Large intestine (tissue), 3 donors: ENCODE measurements around the gene VMO1. TPM values are rescaled to one million over a fixed set of nuclear protein-coding genes. Genes with fewer than 3 reads are reported as not detected.

Experiments used
- DNase-seq, 2 donors: peaks; one replicate each; pipeline versions ENCODE4 v3.0.0 to v3.0.0-alpha.2; 2013
- H3K27ac ChIP-seq: one replicate; pipeline ENCODE4 v1.5.1; 2013; ENCODE audit warnings: low read length
- H3K27me3 ChIP-seq: 2 replicates; pipeline ENCODE4 v1.6.1; 2013; ENCODE audit warnings: low read length; ENCODE audit not compliant: control insufficient read depth, insufficient read depth
- H3K36me3 ChIP-seq: 2 replicates; pipeline ENCODE4 v1.6.1; 2013; ENCODE audit warnings: low read length; ENCODE audit not compliant: control insufficient read depth, insufficient read depth
- H3K4me1 ChIP-seq: one replicate; pipeline ENCODE4 v1.6.1; 2013; ENCODE audit warnings: low read length; ENCODE audit not compliant: control insufficient read depth, insufficient read depth
- H3K4me3 ChIP-seq: one replicate; pipeline ENCODE4 v1.5.1; 2013; ENCODE audit warnings: low read length
- H3K9me3 ChIP-seq: one replicate; pipeline ENCODE4 v1.6.1; 2013; ENCODE audit warnings: mild to moderate bottlenecking, low read depth, low read length, moderate library complexity; ENCODE audit not compliant: control insufficient read depth
- WGBS: methylation state at CpG from one replicate; pipeline ENCODE4 v1.1.5; 2013; ENCODE audit warnings: low lambda C conversion rate; ENCODE audit not compliant: insufficient coverage; 5-methylcytosine and 5-hydroxymethylcytosine counted together
- polyA plus RNA-seq: library from polyadenylated mRNA; unstranded; fragments of 120-200 nt; gene quantifications from one replicate; pipeline ENCODE4 v1.2.1, GENCODE V29; 2013

Gene VMO1
- polyA plus RNA-seq, 1 donor: 2.1 TPM

- Histone ChIP-seq H3K36me3 (peaks cover 19% of the 10 kb centered on the region), H3K27ac (no peak overlapping the region), H3K9me3 (no peaks in the 10 kb centered on the region), H3K4me3 (no peak overlapping the region), H3K4me1 (no peaks in the 10 kb centered on the region), H3K27me3 (no peaks in the 10 kb centered on the region)
- DNase-seq: no peak
- no CpG with 5 or more reads among the region's 10 CpGs for WGBS
Observed at GRCh38 chr17:4800462-4801196, 14.5 kb upstream of the VMO1 start.

- H3K9me3 ChIP-seq: no peaks in the 10 kb centered on the region
- peak overlapping the region; percentile 54 for H3K27ac ChIP-seq
- H3K27me3 ChIP-seq: no peaks in the 10 kb centered on the region
- no peak for DNase-seq
- peak overlapping the region; percentile 94 for H3K4me3 ChIP-seq
- H3K4me1 ChIP-seq: no peaks in the 10 kb centered on the region
- peaks cover 19% of the 10 kb centered on the region for H3K36me3 ChIP-seq
- WGBS: no CpG with 5 or more reads among the region's 7 CpGs
Observed at GRCh38 chr17:4796552-4796920, 10.4 kb upstream of the VMO1 start.

- Histone ChIP-seq H3K4me3 (no peak overlapping the region), H3K27ac (no peak overlapping the region)
- no CpG with 5 or more reads among the region's 1 CpG for WGBS
Observed at GRCh38 chr17:4795168-4795567, 9.0 kb upstream of the VMO1 start.

GRCh38 chr17:4790705-4791088, 4.5 kb upstream of the VMO1 start:
- no peak for DNase-seq
- peaks cover 2% of the 10 kb centered on the region for H3K9me3 ChIP-seq
- no CpG with 5 or more reads among the region's 7 CpGs for WGBS
- peaks cover 13% of the 10 kb centered on the region for H3K27me3 ChIP-seq
- peaks cover 29% of the 10 kb centered on the region for H3K4me1 ChIP-seq
- H3K4me3 ChIP-seq: peak overlapping the region; percentile 89
- H3K36me3 ChIP-seq: no peaks in the 10 kb centered on the region
- H3K27ac ChIP-seq: peak overlapping the region; percentile 95

More at GRCh38 chr17:4795168-4795567, 9.0 kb upstream of the VMO1 start:
- peaks cover 5% of the 10 kb centered on the region for H3K4me1 ChIP-seq
- H3K36me3 ChIP-seq: peaks cover 19% of the 10 kb centered on the region
- H3K27me3 ChIP-seq: no peaks in the 10 kb centered on the region
- no peaks in the 10 kb centered on the region for H3K9me3 ChIP-seq
- DNase-seq: no peak

- peak overlapping the region; percentile 95 for H3K27ac ChIP-seq
- WGBS: no CpG with 5 or more reads among the region's 91 CpGs
- peaks cover 19% of the 10 kb centered on the region for H3K27me3 ChIP-seq
- H3K9me3 ChIP-seq: peaks cover 2% of the 10 kb centered on the region
- peak overlapping the region; percentile 89 for H3K4me3 ChIP-seq
- DNase-seq: peak; percentile 84 to 93
- H3K4me1 ChIP-seq: peaks cover 35% of the 10 kb centered on the region
- no peaks in the 10 kb centered on the region for H3K36me3 ChIP-seq
Observed at GRCh38 chr17:4789951-4790704, 4.0 kb upstream of the VMO1 start.

DNA sequence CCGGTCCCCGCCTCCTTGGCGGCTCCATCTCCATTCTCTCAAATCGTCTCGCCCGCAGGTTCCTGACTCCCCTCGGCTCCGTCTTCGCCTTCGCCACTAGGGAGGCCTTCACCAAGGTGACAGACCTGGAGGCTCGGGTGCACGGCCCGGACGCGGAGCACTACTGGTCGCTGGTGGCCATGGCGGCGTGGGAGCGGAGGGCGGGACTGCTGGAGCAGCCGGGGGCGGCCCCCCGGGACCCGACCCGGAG, 3.5 kb upstream of the VMO1 start:
- Histone ChIP-seq H3K36me3 (no peaks in the 10 kb centered on the region), H3K4me1 (peaks cover 37% of the 10 kb centered on the region), H3K27ac (peak overlapping the region; percentile 95), H3K27me3 (peaks cover 23% of the 10 kb centered on the region), H3K9me3 (peaks cover 2% of the 10 kb centered on the region), H3K4me3 (peak overlapping the region; percentile 89)
- DNase-seq: no peak
- WGBS: no CpG with 5 or more reads among the region's 25 CpGs

- no CpG with 5 or more reads among the region's 62 CpGs for WGBS
- peak; percentile 61 to 87 for DNase-seq
- peaks cover 28% of the 10 kb centered on the region for H3K27me3 ChIP-seq
- peak within 1 kb of the TSS; percentile 95 for H3K27ac ChIP-seq
- H3K4me3 ChIP-seq: peak within 1 kb of the TSS; percentile 89
- H3K4me1 ChIP-seq: peaks cover 37% of the 10 kb centered on the region
- H3K9me3 ChIP-seq: peaks cover 2% of the 10 kb centered on the region
- H3K36me3 ChIP-seq: no peaks in the 10 kb centered on the region
Observed at GRCh38 chr17:4788807-4789700, 2.9 kb upstream of the VMO1 start, which contains the start of gene GLTPD2. GLTPD2 (plus strand) TSS chr17:4788964; CDS start chr17:4789012, 48 bp downstream.

- 36% methylated on average over 7 of the region's 14 CpGs for WGBS
- Histone ChIP-seq H3K9me3 (peaks cover 2% of the 10 kb centered on the region), H3K4me3 (peak overlapping the region; percentile 89), H3K4me1 (peaks cover 37% of the 10 kb centered on the region), H3K27ac (peak overlapping the region; percentile 95), H3K36me3 (no peaks in the 10 kb centered on the region), H3K27me3 (peaks cover 36% of the 10 kb centered on the region)
- DNase-seq: no peak
Observed at GRCh38 chr17:4788159-4788806, 2.1 kb upstream of the VMO1 start.

DNA sequence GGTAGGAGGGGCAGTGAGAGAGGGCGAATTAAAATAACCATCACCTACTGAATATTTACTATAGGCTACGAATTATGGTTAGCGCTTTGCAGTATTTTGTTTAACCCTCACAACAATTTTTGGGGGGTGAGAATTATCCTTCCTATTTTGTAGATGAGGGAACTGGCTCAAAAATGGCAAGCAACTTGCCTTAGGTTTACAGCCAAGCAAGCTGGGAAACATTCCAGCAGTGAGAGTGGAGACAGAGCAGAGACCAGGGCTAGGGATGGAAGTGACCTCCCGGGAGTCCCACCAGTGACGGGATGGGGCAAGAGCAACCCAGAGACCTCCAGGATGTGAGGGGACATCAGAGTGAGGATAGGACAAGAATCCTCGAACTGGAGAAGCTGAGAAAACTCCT, 352 bp upstream of the VMO1 start:
- Histone ChIP-seq H3K4me3 (no peak overlapping the region), H3K27ac (peak overlapping the region; percentile 95), H3K9me3 (peaks cover 8% of the 10 kb centered on the region), H3K27me3 (peaks cover 46% of the 10 kb centered on the region), H3K36me3 (no peaks in the 10 kb centered on the region), H3K4me1 (peaks cover 37% of the 10 kb centered on the region)
- peak in 1 of 2 donors; percentile 42 for DNase-seq
- no CpG with 5 or more reads among the region's 6 CpGs for WGBS
